OCI-LY3 (cell line): ENCODE data around the gene RELL1.

Experiments
- EZH2phosphoT487 ChIP-seq: fragments of 200-600 bp; shearing (Covaris generic); IDR thresholded peaks from 2 replicates; pipeline ENCODE4 v1.6.1; 2018; ENCODE audit warnings: antibody characterized with exemption, mixed run types, low read depth
- TF ChIP-seq, protein P1 (sequence below): fragments of 200-600, 300-600 bp; sonication (generic); IDR thresholded peaks from 2 replicates; pipeline ENCODE4 v1.5.1; 2014; ENCODE audit warnings: antibody characterized with exemption, low read length, low read depth

DNA sequence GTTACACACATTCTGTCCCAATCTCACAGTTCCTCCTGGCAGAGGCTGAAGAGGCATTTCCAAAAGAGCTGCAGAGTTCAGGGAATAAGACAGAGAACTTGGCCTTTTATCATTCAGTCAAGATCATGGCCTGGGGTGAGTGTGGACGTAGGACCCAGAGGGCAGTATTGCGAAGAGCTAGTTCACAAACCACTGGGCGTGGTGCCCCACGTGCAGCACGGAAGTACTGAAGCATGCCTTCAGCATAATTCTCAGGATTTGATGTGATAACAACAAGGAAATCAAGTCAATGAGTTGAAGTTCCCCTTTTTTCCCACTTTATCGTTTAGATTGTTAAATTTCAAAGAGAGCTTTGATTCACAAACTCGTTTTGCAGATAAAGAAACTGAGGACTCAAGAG, 117.7 kb downstream of the RELL1 start:
- TF ChIP-seq, protein P1, sequence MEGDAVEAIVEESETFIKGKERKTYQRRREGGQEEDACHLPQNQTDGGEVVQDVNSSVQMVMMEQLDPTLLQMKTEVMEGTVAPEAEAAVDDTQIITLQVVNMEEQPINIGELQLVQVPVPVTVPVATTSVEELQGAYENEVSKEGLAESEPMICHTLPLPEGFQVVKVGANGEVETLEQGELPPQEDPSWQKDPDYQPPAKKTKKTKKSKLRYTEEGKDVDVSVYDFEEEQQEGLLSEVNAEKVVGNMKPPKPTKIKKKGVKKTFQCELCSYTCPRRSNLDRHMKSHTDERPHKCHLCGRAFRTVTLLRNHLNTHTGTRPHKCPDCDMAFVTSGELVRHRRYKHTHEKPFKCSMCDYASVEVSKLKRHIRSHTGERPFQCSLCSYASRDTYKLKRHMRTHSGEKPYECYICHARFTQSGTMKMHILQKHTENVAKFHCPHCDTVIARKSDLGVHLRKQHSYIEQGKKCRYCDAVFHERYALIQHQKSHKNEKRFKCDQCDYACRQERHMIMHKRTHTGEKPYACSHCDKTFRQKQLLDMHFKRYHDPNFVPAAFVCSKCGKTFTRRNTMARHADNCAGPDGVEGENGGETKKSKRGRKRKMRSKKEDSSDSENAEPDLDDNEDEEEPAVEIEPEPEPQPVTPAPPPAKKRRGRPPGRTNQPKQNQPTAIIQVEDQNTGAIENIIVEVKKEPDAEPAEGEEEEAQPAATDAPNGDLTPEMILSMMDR: no peak
- TF ChIP-seq EZH2phosphoT487: no peak
